HG03521 (cell line): ENCODE results near the gene ALS2CL.
"Not testable (repeated sequence)": the region's sequence is repeated elsewhere in the genome, so short reads cannot be mapped to it uniquely, and the experiment has no call there.

Source experiments
- ATAC-seq: cut with Tn5 transposase; IDR thresholded peaks from one replicate; pipeline ENCODE4 v1.9.1; 2021; ENCODE audit warnings: mild to moderate bottlenecking, moderate library complexity; ENCODE audit not compliant: unreplicated experiment

The ALS2CL gene

DNA sequence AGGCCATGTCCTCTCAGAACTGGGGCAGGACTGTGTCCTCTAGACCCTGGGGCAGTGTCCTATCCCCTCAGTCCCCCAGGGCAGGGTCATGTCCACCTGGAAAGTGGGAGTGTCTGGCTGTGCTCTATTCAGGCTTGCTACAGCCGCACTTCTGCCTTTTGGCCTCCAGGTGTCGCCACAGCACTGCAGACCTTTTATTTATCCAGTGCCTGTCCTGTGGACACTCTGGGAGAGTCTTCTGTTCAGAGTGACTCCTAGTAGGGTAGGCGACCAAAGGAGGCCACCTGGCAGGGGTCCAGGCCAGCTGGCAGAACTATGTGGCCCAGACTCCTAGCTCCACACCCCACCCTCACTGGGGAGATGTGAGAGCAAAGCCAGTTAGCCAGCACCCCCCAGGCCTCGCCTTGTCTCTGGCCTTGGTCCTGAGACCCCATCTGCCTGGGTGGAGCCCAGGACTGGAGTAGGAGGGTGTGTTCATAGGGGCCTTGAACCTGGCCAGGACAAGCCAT lies 11.6 kb upstream of the ALS2CL start:
- no peak for ATAC-seq

DNA sequence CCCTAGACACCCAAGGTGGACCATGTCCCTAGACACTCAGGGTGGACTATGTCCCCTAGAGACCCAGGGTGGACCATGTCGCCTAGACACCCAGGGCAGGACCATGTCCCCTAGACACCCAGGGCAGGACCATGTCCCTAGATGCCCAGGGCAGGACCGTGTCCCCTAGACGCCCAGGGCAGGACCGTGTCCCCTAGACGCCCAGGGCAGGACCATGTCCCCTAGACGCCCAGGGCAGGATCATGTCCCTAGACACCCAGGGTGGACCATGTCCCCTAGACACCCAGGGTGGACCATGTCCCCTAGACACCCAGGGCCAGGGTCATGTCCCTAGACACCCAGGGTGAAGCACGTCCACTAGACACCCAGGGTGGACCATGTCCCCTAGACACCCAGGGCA lies 10.9 kb upstream of the ALS2CL start:
- ATAC-seq, result not testable (repeated sequence)

DNA sequence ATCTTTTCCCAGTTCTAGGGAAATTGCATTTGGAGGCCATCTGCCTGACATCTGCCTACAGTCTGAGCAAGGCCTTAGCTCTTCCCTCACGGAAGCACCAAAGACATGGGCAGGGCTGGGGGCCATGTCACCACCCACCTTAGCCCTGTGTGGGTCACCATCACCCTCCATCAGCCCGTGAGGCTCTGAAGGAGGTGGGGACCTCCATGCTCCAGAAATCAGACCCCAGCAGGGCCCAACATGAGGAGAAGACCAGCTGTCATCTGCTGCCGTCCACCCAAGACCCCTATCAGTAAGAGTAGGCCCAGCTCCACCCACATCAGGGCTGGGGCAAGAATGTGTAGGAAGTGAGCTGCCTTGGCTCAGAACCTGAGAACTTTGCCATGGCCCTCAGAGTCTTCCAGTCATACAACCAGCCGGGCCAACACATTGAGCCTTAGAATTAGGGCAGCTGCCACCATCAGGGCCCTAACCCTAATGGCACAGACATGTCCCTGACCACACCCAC lies 9.6 kb upstream of the ALS2CL start:
- ATAC-seq, result no peak

DNA sequence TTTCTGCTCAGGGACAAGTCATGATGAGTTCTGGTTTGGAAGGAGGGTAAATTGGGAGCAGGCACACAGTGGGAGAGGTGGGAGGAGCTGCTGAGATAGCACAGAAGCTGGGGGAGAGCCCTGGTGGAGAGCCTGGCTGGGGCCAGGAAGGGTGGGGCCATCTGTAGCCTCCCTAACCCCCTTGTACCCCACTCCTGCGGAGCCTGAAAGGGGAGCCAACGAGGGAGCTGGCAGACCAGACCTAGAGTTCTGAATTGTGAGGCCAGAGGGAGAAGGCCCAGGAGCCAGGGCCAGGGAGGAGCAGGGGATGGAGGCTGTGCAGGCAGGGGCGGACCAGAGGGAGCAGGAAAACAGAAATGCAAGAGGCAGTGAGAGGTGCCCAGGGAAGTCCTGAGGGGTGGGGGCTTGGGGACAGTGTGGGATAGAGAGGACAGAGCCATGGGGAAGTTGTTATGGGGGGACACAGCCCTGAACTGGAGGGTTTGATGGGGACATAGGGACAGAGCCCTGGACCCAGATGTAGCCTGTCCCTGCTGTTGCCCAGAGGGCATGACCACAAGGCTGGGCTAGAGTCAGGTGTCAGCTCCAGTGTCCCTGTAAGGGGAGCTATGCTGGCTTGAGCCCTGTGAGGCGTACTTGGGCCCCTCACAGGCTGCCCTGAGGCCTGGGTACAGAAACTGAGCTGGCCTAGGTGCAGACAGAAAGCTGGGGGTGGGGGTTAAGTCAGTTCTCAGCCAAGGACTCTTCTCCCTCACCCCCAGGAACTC lies 8.9 kb upstream of the ALS2CL start:
- ATAC-seq, result no peak

DNA sequence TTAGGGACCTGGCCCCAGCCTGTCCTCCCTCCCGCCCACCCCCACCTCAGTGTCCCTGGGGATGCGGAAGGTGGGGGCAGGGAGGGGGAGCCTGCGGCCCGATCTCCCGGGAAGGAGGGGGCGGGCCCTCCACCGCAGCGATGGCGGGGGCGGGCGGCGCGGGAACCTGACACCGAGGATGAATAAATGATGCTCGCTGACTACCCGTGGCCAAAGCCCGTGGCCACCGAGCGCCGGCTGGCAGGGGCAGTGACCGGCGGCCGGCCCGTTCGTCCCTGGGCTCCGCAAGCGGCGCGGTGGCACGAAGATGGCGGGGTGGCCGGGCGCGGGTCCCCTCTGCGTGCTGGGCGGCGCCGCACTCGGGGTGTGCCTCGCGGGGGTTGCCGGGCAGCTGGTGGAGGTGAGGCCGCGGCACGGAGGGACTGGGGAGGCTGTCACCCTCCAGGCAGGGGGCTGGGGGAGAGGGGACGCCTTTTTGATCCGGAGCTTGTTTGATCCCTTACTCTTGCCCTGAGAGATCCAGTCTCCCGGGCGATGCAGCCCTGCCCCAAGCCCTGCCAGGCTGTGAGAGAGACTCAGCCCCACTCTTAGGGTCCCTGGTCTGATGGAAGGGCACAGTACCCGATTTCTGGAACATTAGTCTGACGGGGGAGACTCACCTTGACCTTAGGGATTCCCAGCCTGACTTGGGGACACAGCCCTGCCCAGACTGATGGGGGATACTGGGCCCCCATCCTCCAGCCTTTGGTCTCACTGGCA lies 7.9 kb upstream of the ALS2CL start, which contains the start of gene TMIE:
Gene TMIE, plus strand, starts transcription at position 212 of the 759 bp plus-strand sequence. Its CDS starts 96 bp downstream, at position 308.
- ATAC-seq, result no peak

DNA sequence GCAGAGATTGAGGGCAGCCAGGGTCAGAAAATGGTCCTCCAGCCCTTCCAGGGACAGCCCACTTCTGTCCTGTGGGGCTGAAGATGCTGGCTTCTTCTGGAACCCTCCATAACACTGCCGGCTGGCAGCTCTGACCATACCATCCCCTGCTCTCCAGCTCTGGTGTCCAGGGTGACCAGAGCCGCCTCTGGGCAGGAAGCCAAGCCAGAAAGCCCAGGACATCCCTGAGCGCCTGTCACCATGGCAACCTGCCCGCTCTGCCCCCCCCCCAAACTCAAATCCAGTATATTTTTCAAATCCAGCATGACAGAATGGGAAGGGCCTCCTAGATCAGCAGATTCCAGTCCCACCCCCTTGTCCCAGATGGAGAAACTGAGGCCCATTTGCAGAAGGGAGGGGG lies 7.3 kb upstream of the ALS2CL start:
- no peak for ATAC-seq

DNA sequence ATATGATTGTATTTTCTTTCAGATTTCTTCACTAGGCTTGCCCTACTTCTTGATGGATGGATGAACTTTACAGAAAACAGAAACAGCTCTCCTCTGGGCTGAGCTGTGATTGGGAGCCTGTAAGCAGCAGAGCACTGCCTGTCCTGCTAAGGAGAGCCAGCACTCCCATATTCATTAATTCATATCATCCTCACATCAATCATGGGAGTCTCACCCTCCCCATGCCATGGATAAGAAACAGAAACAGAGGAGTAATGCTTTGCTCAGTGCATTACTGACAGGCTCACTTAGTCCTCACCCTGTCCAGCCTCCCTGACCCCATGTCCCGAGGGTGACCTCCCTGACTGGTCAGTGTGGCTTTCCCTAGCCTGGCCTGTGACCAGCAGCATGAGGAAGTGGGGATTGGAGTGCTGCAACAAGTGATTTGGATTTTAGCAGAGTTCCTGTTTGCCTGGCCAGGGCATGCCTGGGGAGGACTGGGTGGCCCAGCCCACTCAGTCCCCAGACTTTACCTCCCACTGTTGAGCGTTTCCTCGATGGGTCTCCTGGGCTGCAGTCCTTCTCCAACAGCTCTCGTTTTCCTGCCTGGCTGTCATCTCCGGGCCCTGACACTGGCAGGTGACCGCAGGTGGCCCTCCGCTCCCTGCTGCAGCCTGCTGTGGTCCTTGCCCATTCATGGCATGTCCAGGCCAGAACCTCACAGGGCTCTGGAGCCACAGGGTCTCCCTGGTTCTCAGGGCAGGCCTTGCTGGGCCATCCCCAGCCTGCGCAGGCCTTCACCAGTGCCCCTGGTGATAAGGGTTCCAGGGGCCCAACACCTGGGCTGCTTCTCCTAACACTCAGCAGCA lies 6.4 kb upstream of the ALS2CL start:
- no peak for ATAC-seq

DNA sequence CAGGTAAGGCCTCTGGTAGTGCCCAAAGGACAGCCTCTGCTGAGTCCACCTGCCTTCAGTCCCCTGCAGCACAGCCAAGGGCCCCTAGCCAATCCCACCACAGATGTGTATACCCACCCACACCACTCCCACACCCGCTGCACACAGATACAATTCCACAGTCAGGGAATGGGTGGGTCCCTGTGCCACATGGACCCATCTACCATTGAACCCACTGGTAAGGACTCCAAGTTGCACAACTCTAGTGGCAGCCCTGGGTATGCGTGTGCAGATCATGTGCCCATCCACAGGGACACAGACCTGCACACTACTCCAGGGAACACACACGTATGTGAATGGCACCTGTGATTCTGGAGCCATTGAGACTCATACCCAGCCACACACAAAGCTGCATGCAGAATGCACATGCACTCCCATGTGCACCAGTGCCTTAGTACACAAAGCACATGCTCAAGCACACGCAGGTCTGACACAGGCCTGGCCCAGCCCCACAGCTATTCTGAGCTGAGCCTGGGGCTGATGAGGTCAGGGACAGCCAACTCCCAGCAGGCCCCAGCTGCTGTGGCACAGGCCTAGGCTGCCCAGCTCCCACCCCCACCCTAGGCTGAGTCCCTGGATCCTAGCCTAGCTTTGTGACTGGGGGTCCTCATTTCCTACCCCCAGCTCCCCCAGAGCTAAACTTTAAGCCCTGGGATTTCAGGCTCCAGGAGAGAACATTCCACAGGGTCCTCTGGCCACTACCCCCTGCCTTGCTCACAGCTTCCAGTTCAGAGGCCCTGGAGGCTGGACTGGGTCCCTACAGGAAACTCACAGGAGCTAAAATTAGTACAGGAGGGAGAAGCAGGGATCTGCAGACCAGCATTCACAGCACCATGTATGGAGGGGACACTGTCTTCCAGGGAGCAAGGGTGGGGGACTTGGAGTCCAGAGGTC lies 2.7 kb upstream of the ALS2CL start:
- no peak for ATAC-seq

DNA sequence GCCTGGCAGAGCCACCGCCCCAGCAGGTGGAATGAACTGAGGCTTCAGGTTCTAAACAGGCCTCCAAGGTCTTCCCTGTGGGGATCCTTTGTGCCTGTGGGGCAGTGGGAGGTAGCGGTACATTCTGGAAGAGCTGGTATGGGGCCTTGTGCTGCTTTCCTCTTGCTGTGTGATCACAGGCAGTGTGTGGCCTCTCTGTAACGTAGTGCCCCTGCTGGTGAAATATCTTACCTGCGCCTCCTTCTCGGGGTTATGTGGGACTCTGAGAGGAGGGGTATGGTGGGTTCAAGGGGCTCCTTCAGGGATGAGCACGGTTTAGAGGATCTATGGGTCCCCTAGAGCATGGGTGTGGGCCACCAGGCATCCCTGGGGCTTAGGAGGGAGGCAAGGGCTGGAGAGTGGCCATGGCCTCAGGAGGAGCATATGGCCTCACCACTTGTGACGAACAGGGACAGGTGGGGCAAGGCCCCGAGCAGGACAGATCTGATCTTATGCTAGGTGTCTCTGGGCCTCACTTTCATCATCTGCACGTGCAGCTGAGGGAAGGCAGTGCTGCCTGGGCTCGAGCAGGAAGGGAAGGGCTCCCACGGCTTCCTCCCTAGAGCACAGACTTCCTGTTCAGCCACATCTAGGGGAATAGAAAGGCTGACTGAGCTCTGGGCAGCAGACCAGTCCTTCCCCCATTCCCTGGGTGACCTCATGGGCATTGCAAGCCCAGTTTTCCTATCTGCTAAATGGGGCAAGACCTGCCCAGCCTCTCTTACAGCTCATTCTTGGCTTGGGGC lies 1.9 kb upstream of the ALS2CL start:
- no peak for ATAC-seq

DNA sequence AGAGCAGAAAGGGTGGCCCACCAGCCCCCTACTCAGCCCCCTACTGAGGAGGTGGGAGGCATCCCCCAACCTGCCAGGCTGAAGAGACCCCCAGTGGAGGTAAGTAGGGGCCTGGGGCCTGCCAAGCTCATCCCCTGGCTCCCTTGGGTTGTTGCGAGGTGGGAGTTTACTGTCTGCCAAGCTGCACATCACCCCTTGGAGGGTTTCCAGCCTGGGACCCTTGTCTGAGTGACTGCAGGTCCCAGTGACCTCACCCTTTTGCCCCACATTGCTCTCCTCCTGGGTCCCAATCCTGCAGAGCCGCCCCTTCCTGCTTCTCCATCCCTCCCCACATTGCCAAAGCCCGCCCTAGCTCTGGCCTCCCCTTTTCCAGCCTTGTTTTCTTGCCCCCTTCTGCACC lies 1.0 kb upstream of the ALS2CL start:
- no peak for ATAC-seq

DNA sequence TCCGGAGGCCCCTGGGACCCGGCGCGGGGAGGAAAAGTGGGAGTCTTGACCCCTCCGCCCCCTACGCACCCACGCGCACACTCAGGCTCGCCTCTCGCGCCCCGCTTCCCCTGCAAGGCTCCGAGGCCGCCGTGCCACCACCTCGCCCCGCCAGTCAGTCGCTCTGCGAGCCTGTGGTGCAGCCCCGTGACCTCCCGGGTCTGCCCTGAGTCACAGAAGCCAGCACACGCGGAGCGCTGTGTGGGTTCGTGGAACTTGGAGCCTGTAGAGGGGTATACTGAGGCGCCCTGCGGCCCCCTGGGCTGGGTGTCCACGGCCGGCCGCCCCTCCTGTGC lies 380 bp upstream of the ALS2CL start:
- ATAC-seq, result no peak

DNA sequence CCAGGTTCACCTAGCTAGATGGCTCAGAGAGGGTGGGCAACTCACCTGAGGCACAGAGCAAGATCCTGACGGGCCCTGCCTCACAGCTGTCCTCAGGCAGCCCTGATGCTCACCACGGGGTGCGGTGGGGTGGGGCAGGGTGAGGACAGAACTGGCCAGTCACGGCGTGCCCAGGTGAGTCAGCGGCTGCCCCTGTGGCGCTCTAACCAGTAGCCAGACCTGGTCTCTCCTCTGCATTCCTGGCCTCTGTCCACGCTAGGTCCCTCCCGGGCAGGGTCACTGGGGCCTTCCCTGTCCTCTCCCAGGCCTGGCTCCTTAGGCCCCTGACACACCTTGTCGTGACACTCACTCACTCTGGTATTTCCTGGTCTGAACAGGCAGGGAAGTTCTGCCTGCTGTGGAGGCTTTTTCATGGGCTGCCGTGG lies 901 bp downstream of the ALS2CL start:
- no peak for ATAC-seq

DNA sequence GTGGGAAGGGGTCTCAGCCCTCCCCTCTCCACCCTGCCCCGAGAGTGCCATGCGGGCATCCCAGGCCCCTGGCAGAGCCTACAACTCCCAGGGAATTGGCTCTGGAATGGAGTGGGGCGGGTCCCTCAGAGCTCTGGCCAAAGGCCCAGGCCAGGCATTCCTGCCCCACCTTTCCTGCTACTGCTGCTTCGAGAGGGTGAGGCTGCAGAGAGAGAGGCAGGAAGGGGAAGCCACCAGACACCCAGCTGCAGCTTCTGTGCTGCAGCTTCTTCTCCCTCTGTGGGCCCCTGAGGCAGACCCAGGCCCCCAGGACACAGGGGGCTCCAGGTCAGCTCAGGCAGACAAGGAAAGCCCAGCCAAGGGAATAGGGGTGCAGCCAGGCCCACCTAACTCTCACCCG lies 2.7 kb downstream of the ALS2CL start:
- ATAC-seq, result no peak

DNA sequence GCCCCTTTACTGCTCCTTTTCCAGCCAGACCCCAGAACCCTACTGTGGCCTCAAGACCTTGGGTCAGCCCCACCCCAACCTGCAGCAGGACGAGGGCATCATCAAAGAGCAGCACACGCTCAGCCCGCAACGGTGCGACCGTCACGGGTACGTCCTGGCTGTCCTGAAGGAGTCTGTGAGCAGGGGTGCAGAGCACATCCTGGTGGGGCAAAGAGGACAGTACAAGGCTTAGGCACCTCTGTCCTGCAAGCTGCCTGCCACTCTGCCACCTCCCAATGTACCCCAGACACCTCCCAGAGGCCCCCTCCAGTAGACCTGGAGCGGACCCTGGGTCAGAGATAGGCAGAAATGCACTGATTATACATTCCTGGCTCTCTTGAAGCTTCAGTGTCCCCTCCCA lies 8.0 kb downstream of the ALS2CL start:
- ATAC-seq, result no peak

DNA sequence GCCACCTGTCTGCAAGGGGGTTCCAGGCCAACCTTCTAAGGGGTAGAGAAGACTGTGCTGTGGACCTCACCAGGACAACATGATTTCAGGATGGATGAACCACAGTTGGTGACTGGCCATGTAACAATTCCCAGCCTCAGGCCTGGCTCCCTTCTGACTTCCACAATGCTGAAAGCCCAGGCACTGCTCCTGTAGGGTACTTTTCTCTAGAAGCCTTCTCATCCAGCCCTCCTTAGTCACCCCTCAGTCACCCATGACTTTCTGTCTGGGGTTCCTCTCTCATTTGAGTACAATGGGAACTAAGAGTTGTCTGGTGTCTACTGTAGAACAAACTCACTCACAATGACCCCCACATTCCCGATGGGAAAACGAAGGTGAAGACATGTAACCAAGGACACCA lies 8.6 kb downstream of the ALS2CL start:
- ATAC-seq, result no peak

DNA sequence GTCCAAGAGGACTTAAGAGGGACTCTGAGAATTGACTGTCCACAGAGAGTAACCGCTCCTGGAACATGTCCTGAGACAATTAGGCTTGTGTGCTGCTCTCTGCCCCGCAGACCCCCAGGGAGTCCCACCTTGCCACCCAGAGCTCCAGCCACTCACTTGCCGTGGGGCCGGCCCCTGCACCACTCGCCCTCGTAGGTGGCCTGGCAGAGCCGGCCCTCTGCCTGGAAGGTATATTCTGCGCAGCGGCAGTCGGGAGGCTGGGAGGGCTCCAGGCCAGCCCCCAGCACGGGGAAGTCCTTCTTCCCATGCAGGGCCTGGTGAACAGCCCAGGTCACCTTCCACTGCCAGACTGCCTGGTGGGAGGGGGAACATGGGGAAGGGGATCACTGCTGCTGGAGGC lies 10.5 kb downstream of the ALS2CL start:
- no peak for ATAC-seq

DNA sequence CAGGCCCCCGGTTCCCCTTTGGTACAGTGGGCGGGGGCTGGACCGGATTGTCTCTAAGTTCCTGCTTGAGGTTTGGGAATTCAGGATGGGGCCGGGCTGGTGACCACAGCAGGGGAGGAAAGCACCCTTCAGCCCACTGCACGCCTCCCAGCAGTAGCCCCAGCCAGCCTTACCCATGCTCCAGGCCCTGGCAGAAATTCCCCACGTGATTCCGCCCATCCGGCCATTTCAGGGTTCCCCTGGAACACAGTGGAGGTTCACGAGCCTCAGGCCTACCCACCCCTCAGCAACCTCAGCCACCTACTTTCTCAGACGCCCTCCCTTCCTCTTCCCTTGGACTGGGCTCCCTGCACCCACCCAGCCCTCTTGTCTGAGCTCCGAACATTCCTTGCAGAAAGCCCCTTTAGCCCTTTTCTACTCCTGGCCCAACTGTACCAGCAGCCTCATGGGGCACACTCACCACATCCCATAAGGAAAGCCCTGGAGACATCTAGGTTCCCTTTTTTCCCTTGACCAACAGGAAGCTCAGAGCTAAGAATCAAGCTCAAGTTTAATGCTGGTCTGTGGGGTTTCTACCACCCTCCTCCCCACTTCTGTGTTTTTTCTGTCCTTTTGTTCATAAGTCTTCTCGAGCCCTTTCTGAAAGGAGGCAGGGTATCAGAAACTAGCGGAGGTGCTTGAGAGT lies 11.5 kb downstream of the ALS2CL start:
- ATAC-seq, result no peak

DNA sequence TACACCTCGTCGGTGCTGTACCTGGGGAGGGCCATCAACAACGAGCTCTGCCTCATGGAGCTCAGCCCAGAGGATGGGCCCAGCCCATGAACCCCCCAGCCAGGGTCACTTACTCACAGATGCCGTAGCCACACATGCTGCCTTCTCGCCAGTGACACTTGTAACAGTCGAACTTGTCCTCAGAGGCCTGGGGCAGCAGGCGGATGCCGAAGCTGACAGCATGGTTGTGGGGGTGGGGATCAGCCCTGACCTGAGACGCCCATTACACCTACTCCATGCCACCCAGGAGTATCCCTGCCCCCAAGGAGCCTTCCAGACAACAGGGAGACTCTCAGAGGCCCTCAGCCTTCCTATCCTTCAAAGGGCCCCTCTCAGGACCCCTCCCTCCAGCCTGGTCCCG lies 12.1 kb downstream of the ALS2CL start:
- no peak for ATAC-seq
